H1 (cell line): ENCODE measurements around the gene PROZ. TPM values are rescaled to one million over a fixed set of nuclear protein-coding genes. Genes with fewer than 3 reads are reported as not detected.

Experiments used
- CTCF ChIA-PET: fragments of 300-600 bp; sonication (Branson Sonifier 250); formaldehyde crosslinking; loops from one replicate; lab custom pipeline; 2021; ENCODE audit not compliant: partially characterized antibody; lab: Charles Lee
- POLR2A ChIA-PET: fragments of 300-600 bp; sonication (Branson Sonifier 250); formaldehyde crosslinking; loops from one replicate; lab custom pipeline; 2021; ENCODE audit warnings: inconsistent platforms; ENCODE audit not compliant: partially characterized antibody; lab: Charles Lee
- DNase-seq, 2 experiments: peaks; one replicate each; pipeline versions ENCODE4 v3.0.0 to v3.0.0-alpha.2; 2010 to 2022; ENCODE audit warnings: low spot score in 2 of 2, low read depth in 1 of 2, mixed read lengths in 1 of 2
- FAIRE-seq: peaks from 2 replicates; lab custom pipeline; 2011; peaks lifted over from hg19 to GRCh38; lab: Jason Lieb, UNC
- H2AFZ ChIP-seq: 2 replicates; pipeline ENCODE4 v1.8.1; 2012; ENCODE audit warnings: low read length, inconsistent platforms
- H2AK5ac ChIP-seq: 2 replicates; pipeline ENCODE4 v1.6.1; 2013; ENCODE audit warnings: low read depth, low read length
- H2BK120ac ChIP-seq: replicated peaks from 2 replicates; pipeline ENCODE3; 2013; ENCODE audit warnings: low read depth, low read length, inconsistent platforms
- H2BK12ac ChIP-seq: 2 replicates; pipeline ENCODE4 v1.6.1; 2013; ENCODE audit warnings: low read depth, low read length
- H2BK15ac ChIP-seq: 2 replicates; pipeline ENCODE4 v1.6.1; 2013; ENCODE audit warnings: low read length
- H2BK20ac ChIP-seq: 2 replicates; pipeline ENCODE4 v1.6.1; 2013; ENCODE audit warnings: low read length
- H2BK5ac ChIP-seq: 2 replicates; pipeline ENCODE4 v1.6.1; 2013; ENCODE audit warnings: low read depth, low read length
- H3K14ac ChIP-seq: 2 replicates; pipeline ENCODE4 v1.6.1; 2013; ENCODE audit warnings: inconsistent platforms; ENCODE audit not compliant: insufficient read length
- H3K18ac ChIP-seq: 2 replicates; pipeline ENCODE4 v1.6.1; 2013; ENCODE audit warnings: low read length; ENCODE audit errors: extremely low read depth
- H3K23ac ChIP-seq: 2 replicates; pipeline ENCODE4 v1.6.1; 2013; ENCODE audit warnings: inconsistent platforms; ENCODE audit not compliant: insufficient read length
- H3K23me2 ChIP-seq: 2 replicates; pipeline ENCODE4 v1.6.1; 2013; ENCODE audit warnings: low read depth, low read length
- H3K27ac ChIP-seq: 2 replicates; pipeline ENCODE4 v1.6.1; 2011; ENCODE audit warnings: low read depth, low read length, inconsistent platforms
- H3K27me3 ChIP-seq, 4 experiments: replicated peaks in 1 of 4; 1 replicate in 1 of 4; 2 replicates in 3 of 4; pipeline versions ENCODE4 v1.6.1 to v1.8.1; 2011 to 2013; ENCODE audit warnings: low read length in 3 of 4, mild to moderate bottlenecking in 3 of 4, inconsistent platforms in 2 of 4, mixed read lengths in 2 of 4, moderate library complexity in 1 of 4; ENCODE audit not compliant: control insufficient read depth in 3 of 4, insufficient read depth in 3 of 4; ENCODE audit errors: extremely low read depth in 1 of 4
- H3K36me3 ChIP-seq, 4 experiments: 2 replicates each; pipeline versions ENCODE4 v1.6.1 to v1.8.1; 2011 to 2013; ENCODE audit warnings: mild to moderate bottlenecking in 4 of 4, low read length in 3 of 4, moderate library complexity in 2 of 4, control low read depth in 1 of 4, inconsistent platforms in 1 of 4; ENCODE audit not compliant: insufficient read depth in 4 of 4, control insufficient read depth in 2 of 4
- H3K4ac ChIP-seq: replicated peaks from 2 replicates; pipeline ENCODE3; 2013; ENCODE audit warnings: low read length, low read depth, mixed read lengths, inconsistent platforms; ENCODE audit not compliant: insufficient read length
- H3K4me1 ChIP-seq, 4 experiments: replicated peaks in 1 of 4; 1 replicate in 1 of 4; 2 replicates in 3 of 4; pipeline versions ENCODE4 v1.6.1 to v1.8.1; 2011 to 2013; ENCODE audit warnings: low read length in 3 of 4, inconsistent platforms in 2 of 4, mixed read lengths in 1 of 4; ENCODE audit not compliant: insufficient read depth in 4 of 4, control insufficient read depth in 3 of 4
- H3K4me2 ChIP-seq, 2 experiments: 2 replicates each; pipeline versions ENCODE4 v1.6.1 to v1.8.1; 2011 to 2013; ENCODE audit warnings: low read depth in 2 of 2, low read length in 2 of 2, control low read depth in 1 of 2, inconsistent platforms in 1 of 2, mild to moderate bottlenecking in 1 of 2; ENCODE audit not compliant: insufficient read depth in 1 of 2
- H3K4me3 ChIP-seq, 4 experiments: fragments of 200-600, 300-600 bp in 1 of 4; sonication (generic), shearing (Covaris generic), sonication (Bioruptor Twin) in 1 of 4; 2 replicates each; pipeline versions ENCODE4 v1.5.1 to v1.8.1; 2011 to 2016; ENCODE audit warnings: low read length in 4 of 4, low read depth in 3 of 4, control low read depth in 2 of 4, inconsistent platforms in 2 of 4, mild to moderate bottlenecking in 2 of 4, mixed read lengths in 1 of 4, moderate library complexity in 1 of 4; ENCODE audit not compliant: insufficient read depth in 2 of 4; ENCODE audit errors: extremely low read depth in 1 of 4
- H3K56ac ChIP-seq: replicated peaks from 2 replicates; pipeline ENCODE3; 2013; ENCODE audit warnings: low read depth, mild to moderate bottlenecking, mixed read lengths, low read length, inconsistent platforms; ENCODE audit not compliant: insufficient read length
- H3K79me1 ChIP-seq: 2 replicates; pipeline ENCODE4 v1.6.1; 2013; ENCODE audit warnings: low read depth, low read length, control low read depth
- H3K79me2 ChIP-seq, 2 experiments: 2 replicates each; pipeline versions ENCODE4 v1.6.1 to v1.8.1; 2012 to 2013; ENCODE audit warnings: low read length in 2 of 2, mild to moderate bottlenecking in 2 of 2, inconsistent platforms in 1 of 2; ENCODE audit not compliant: insufficient read depth in 2 of 2, control insufficient read depth in 1 of 2
- H3K9ac ChIP-seq, 4 experiments: replicated peaks in 1 of 4; 1 replicate in 1 of 4; 2 replicates in 3 of 4; pipeline versions ENCODE4 v1.6.1 to v1.8.1; 2011 to 2013; ENCODE audit warnings: low read depth in 3 of 4, low read length in 3 of 4, control low read depth in 2 of 4, mild to moderate bottlenecking in 2 of 4, moderate library complexity in 2 of 4, inconsistent platforms in 1 of 4; ENCODE audit errors: extremely low read depth in 1 of 4
- H3K9me3 ChIP-seq, 2 experiments: 2 replicates each; pipeline versions ENCODE4 v1.6.1 to v1.8.1; 2012 to 2013; ENCODE audit warnings: mild to moderate bottlenecking in 2 of 2, moderate library complexity in 2 of 2, control low read depth in 1 of 2, inconsistent platforms in 1 of 2, low read depth in 1 of 2, low read length in 1 of 2, mixed read lengths in 1 of 2; ENCODE audit not compliant: insufficient read depth in 2 of 2
- H4K20me1 ChIP-seq, 2 experiments: replicated peaks in 1 of 2; 2 replicates each; pipeline versions ENCODE3 to v1.8.1; 2011 to 2013; ENCODE audit warnings: inconsistent platforms in 2 of 2, low read length in 2 of 2, mild to moderate bottlenecking in 1 of 2; ENCODE audit not compliant: insufficient read depth in 2 of 2, control insufficient read depth in 1 of 2
- H4K5ac ChIP-seq: 2 replicates; pipeline ENCODE4 v1.6.1; 2013; ENCODE audit warnings: low read length, low read depth, mixed read lengths, inconsistent platforms; ENCODE audit not compliant: insufficient read length
- H4K8ac ChIP-seq: 2 replicates; pipeline ENCODE4 v1.8.0; 2013; ENCODE audit warnings: mild to moderate bottlenecking, moderate library complexity, low read length, inconsistent platforms; ENCODE audit not compliant: insufficient read depth; ENCODE audit errors: extremely low read depth
- H4K91ac ChIP-seq: replicated peaks from 2 replicates; pipeline ENCODE3; 2013; ENCODE audit warnings: low read length, mixed read lengths, inconsistent platforms; ENCODE audit not compliant: insufficient read length
- JUN ChIP-seq: IDR thresholded peaks from 2 replicates; pipeline ENCODE4 v1.6.1; 2011; ENCODE audit warnings: low read depth, mild to moderate bottlenecking, improper control_type of control experiment, low read length
- TEAD4 ChIP-seq: IDR thresholded peaks from 2 replicates; pipeline ENCODE4 v1.6.1; 2012; ENCODE audit warnings: low read depth, low read length, inconsistent platforms, mixed read lengths
- WGBS, 2 experiments: shearing (Covaris generic) in 1 of 2; methylation state at CpG; one replicate each; pipeline versions ENCODE4 v1.1.6 to v1.1.7; 2013 to 2015; ENCODE audit warnings: low lambda C conversion rate in 2 of 2, mixed read lengths in 2 of 2, inconsistent platforms in 1 of 2, low coverage in 1 of 2, missing lambda C conversion rate in 1 of 2; ENCODE audit not compliant: insufficient replicate concordance in 2 of 2, insufficient coverage in 1 of 2, insufficient read length in 1 of 2; ENCODE audit errors: extremely low coverage in 1 of 2, missing lambda C conversion rate in 1 of 2; 5-methylcytosine and 5-hydroxymethylcytosine counted together
- polyA plus RNA-seq, 7 experiments: library from polyadenylated mRNA; depleted of rRNA in 3 of 7; stranded (reverse) in 5 of 7; unstranded in 2 of 7; fragments of >200 nt in 5 of 7; fragments of 200-250 nt in 2 of 7; gene quantifications; 1 replicate in 5 of 7; 2 replicates in 1 of 7; 4 replicates in 1 of 7; pipeline versions ENCODE4 v1.2.1 to v1.2.3, GENCODE V29; 2011 to 2013; ENCODE audit warnings: missing spikeins in 2 of 7, mixed read lengths in 2 of 7
- total RNA-seq: library from RNA; stranded (reverse); fragmentation: NEBNext Ultra II Directional; extraction: Animal tissue kit (Norgen Biotek cat#: 25700); gene quantifications from 2 replicates; pipeline ENCODE4 v1.2.1, GENCODE V29; 2021

PROZ gene
- total and polyA plus RNA-seq, 2 of the 8 experiments (the other 6 are each of a cell fraction or from before 2014, with no cell fraction given): not detected

DNA sequence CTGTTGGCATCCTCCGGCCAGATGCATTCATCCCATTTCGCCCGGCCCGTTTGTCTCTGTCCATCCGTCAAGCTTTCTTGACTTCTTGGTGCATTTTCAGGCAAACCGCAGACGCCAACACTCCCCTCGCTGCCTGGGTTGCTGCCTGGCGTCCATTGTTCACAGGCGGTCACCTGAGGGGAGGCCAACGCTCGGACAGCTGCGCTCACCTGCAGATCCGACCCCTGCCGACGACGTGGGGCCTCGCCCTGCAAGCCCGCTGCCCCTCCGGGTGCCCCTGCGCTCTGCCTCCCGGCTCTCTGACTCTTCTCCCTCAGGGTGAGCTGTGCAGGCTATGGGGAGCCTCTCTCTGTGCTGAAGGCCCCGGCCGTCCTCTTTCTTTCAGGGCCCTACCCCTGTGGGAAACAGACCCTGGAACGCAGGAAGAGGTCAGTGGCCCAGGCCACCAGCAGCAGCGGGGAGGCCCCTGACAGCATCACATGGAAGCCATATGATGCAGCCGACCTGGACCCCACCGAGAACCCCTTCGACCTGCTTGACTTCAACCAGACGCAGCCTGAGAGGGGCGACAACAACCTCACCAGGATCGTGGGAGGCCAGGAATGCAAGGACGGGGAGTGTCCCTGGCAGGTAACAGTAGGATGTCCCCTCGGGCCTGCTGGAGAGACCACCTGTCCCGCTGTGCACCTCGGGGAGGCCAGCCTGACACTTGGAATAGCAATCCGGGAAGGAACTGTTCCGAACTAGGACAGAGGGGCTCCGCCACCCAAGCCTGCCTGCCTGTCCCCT lies 14.8 kb upstream of the PROZ start:
- H3K27ac ChIP-seq: no peak overlapping the region
- no peaks in the 10 kb centered on the region for H3K27me3 ChIP-seq
- no peak overlapping the region for H3K56ac ChIP-seq
- ChIA-PET CTCF (interaction anchor here (0.6 to 1.5 kb wide), 7 partner anchors 12 to 478 kb away, joined by 3 to 6 read pairs (median 3); no protein-coding TSS in a partner anchor), POLR2A (interaction anchor here (0.6 kb wide), 1 partner anchor 120 kb away, joined by 3 read pairs; no protein-coding TSS in a partner anchor)
- no peak overlapping the region for H3K4ac ChIP-seq
- H2BK5ac ChIP-seq: no peak overlapping the region
- no peak overlapping the region for H3K9ac ChIP-seq
- H4K20me1 ChIP-seq: no peaks in the 10 kb centered on the region
- no peak overlapping the region for H2AFZ ChIP-seq
- DNase-seq (peak in 1 of 2 experiments; percentile 48), FAIRE-seq (no peak)
- no peaks in the 10 kb centered on the region; a peak in 1 of 7 replicates for H3K4me1 ChIP-seq
- no peaks in the 10 kb centered on the region for H3K79me2 ChIP-seq
- no peak overlapping the region for H3K23ac ChIP-seq
- H4K5ac ChIP-seq: no peak overlapping the region
- TF ChIP-seq JUN (no peak), TEAD4 (0 out of 2 replicates have a peak, but pooled peaks have one; percentile 7)
- no peaks in the 10 kb centered on the region for H3K9me3 ChIP-seq
- no peak overlapping the region for H2BK120ac ChIP-seq
- no peak overlapping the region for H3K14ac ChIP-seq
- no peak overlapping the region for H3K4me3 ChIP-seq
- no peak overlapping the region for H4K91ac ChIP-seq
- H3K79me1 ChIP-seq: no peaks in the 10 kb centered on the region
- 93% methylated on average over 37 of the region's 39 CpGs; no CpG with 5 or more reads in 1 of the 2 experiments for WGBS, 2 experiments
- H3K4me2 ChIP-seq: no peak overlapping the region
- no peaks in the 10 kb centered on the region for H3K36me3 ChIP-seq
- H2BK12ac ChIP-seq: 0 out of 2 replicates have a peak overlapping the region, but pooled peaks have one; percentile 50
- H2BK15ac ChIP-seq: no peak overlapping the region
- peak overlapping the region; percentile 63; the same call in 1 of the 2 replicates for H4K8ac ChIP-seq
- no peak overlapping the region for H3K18ac ChIP-seq
- H2AK5ac ChIP-seq: no peak overlapping the region
- no peak overlapping the region for H2BK20ac ChIP-seq
- H3K23me2 ChIP-seq: no peaks in the 10 kb centered on the region
